Effector CD8-positive, alpha-beta T cell (primary cell): ENCODE measurements around the gene CLEC1A.

Experiments used
- DNase-seq: peaks from one replicate; lab custom pipeline; 2025; lab: John Stamatoyannopoulos, UW

Gene CLEC1A

GRCh38 chr12:10101648-10102220, 2.9 kb upstream of the CLEC1A start:
- DNase-seq = no peak

- DNase-seq = no peak
These were observed 2.3 kb upstream of the CLEC1A start for GRCh38 chr12:10101042-10101579.

GRCh38 chr12:10097521-10097920, 1.3 kb downstream of the CLEC1A start:
- no peak for DNase-seq

GRCh38 chr12:10095971-10096370, 2.8 kb downstream of the CLEC1A start:
- DNase-seq = no peak

GRCh38 chr12:10094646-10095395, 4.0 kb downstream of the CLEC1A start:
- DNase-seq = no peak

- no peak for DNase-seq
These were observed 9.6 kb downstream of the CLEC1A start for GRCh38 chr12:10088955-10089900.

GRCh38 chr12:10088031-10088430, 10.8 kb downstream of the CLEC1A start:
- no peak for DNase-seq

- no peak for DNase-seq
These were observed 12.4 kb downstream of the CLEC1A start for GRCh38 chr12:10086387-10086786.

- no peak for DNase-seq
These were observed 14.1 kb downstream of the CLEC1A start for GRCh38 chr12:10084733-10085132.

GRCh38 chr12:10082117-10082874, 16.5 kb downstream of the CLEC1A start:
- no peak for DNase-seq

- DNase-seq = no peak
These were observed 23.3 kb downstream of the CLEC1A start for GRCh38 chr12:10075451-10075850.

GRCh38 chr12:10073261-10073660, 25.5 kb downstream of the CLEC1A start:
- no peak for DNase-seq

- no peak for DNase-seq
These were observed 26.7 kb downstream of the CLEC1A start for GRCh38 chr12:10072131-10072530.

GRCh38 chr12:10070380-10070779, 28.4 kb downstream of the CLEC1A start:
- no peak for DNase-seq

- no peak for DNase-seq
These were observed 28.8 kb downstream of the CLEC1A start for GRCh38 chr12:10069976-10070375.

GRCh38 chr12:10069099-10069498, 29.7 kb downstream of the CLEC1A start:
- DNase-seq = no peak

GRCh38 chr12:10068644-10069043, 30.1 kb downstream of the CLEC1A start:
- DNase-seq = no peak

- no peak for DNase-seq
These were observed 30.8 kb downstream of the CLEC1A start for GRCh38 chr12:10067942-10068341.

GRCh38 chr12:10067264-10067663, 31.5 kb downstream of the CLEC1A start:
- DNase-seq = no peak

GRCh38 chr12:10065241-10065640, 33.5 kb downstream of the CLEC1A start:
- DNase-seq = no peak

GRCh38 chr12:10058387-10058786, 40.4 kb downstream of the CLEC1A start:
- no peak for DNase-seq
